ENCODE measurements around the gene NUTM2E.
"Not testable (repeated sequence)": the region's sequence is repeated elsewhere in the genome, so short reads cannot be mapped to it uniquely, and the experiment has no call there.

NUTM2E gene

GRCh38 chr10:79866903-79867551, 40.5 kb downstream of the NUTM2E start:
- not testable (repeated sequence) for DNase-seq

- not testable (repeated sequence) for DNase-seq
These were observed 41.5 kb downstream of the NUTM2E start for GRCh38 chr10:79868023-79868422.

GRCh38 chr10:79869439-79870097, 43.0 kb downstream of the NUTM2E start:
- not testable (repeated sequence) for DNase-seq

GRCh38 chr10:79871729-79872128, 45.2 kb downstream of the NUTM2E start:
- DNase-seq = not testable (repeated sequence)
